ENCODE results near the gene ETV4. TPM values are rescaled to one million over a fixed set of nuclear protein-coding genes. Genes with fewer than 3 reads are reported as not detected.

ETV4 gene
- total and polyA plus RNA-seq, 2 of the 13 experiments (the other 11 are each of a cell fraction or from before 2014, with no cell fraction given): 128 to 330 TPM

GRCh38 chr17:43528319-43528987 lies 17.7 kb downstream of the ETV4 start (continued):
- TF ChIP-seq ZNF512B (CRISPR knock-in tag; IDR thresholded peaks at IDR 0.05; ENCODE audit: borderline replicate concordance) (no peak), TEF (CRISPR knock-in tag; IDR thresholded peaks at IDR 0.05) (no peak), ZNF276 (CRISPR knock-in tag; IDR thresholded peaks at IDR 0.05; ENCODE audit: low read depth) (no peak), GLMP (CRISPR knock-in tag; IDR thresholded peaks at IDR 0.05; ENCODE audit: borderline replicate concordance) (no peak), SNAI1 (CRISPR knock-in tag; IDR thresholded peaks at IDR 0.05; ENCODE audit: borderline replicate concordance) (no peak), KLF12 (CRISPR knock-in tag; IDR thresholded peaks at IDR 0.05; ENCODE audit: borderline replicate concordance) (0 out of 2 replicates have a peak, but pooled peaks have one; percentile 56), PLRG1 (conservative IDR thresholded peaks at IDR 0.05) (no peak), SCMH1 (CRISPR knock-in tag; IDR thresholded peaks at IDR 0.05; ENCODE audit: borderline replicate concordance) (no peak), HIC2 (CRISPR knock-in tag; IDR thresholded peaks at IDR 0.05; ENCODE audit: low read depth) (no peak), PATZ1 (CRISPR knock-in tag; IDR thresholded peaks at IDR 0.05) (peak; percentile 92), TIGD3 (CRISPR knock-in tag; IDR thresholded peaks at IDR 0.05; ENCODE audit: borderline replicate concordance) (no peak; the same call in 1 of the 2 replicates), NFYC (CRISPR knock-in tag; IDR thresholded peaks at IDR 0.05) (peak; percentile 71), FOXO4 (CRISPR knock-in tag; conservative IDR thresholded peaks at IDR 0.05) (no peak), MED8 (CRISPR knock-in tag; IDR thresholded peaks at IDR 0.05; ENCODE audit: insufficient replicate concordance) (no peak)
